CD8-positive, alpha-beta memory T cell (primary cell): Measurements from ENCODE around the gene POU2F1. TPM values are rescaled to one million over a fixed set of nuclear protein-coding genes. Genes with fewer than 3 reads are reported as not detected.

ENCODE experiments used
- CTCF ChIA-PET: fragments of 350-600 bp; sonication (Branson Sonifier 250); formaldehyde crosslinking; loops from one replicate; lab custom pipeline; 2021; ENCODE audit warnings: antibody characterized with exemption; lab: Charles Lee
- POLR2A ChIA-PET: fragments of 350-600 bp; sonication (Branson Sonifier 250); formaldehyde crosslinking; loops from one replicate; lab custom pipeline; 2021; ENCODE audit warnings: antibody characterized with exemption; lab: Charles Lee
- DNase-seq, 5 donors: peaks; one replicate each; pipeline versions ENCODE4 v3.0.0 to v3.0.0-alpha.2; 2020 to 2022; ENCODE audit warnings: mixed read lengths in 1 of 5
- H3K27ac ChIP-seq: one replicate; pipeline ENCODE4 v1.7.0; 2013; ENCODE audit warnings: low read depth, mild to moderate bottlenecking, low read length, moderate library complexity
- H3K27me3 ChIP-seq: 2 replicates; pipeline ENCODE4 v1.7.0; 2013; ENCODE audit warnings: low read length, mild to moderate bottlenecking; ENCODE audit not compliant: insufficient read depth, poor library complexity, severe bottlenecking
- H3K36me3 ChIP-seq: 2 replicates; pipeline ENCODE4 v1.7.0; 2013; ENCODE audit warnings: mild to moderate bottlenecking, low read length, moderate library complexity; ENCODE audit not compliant: insufficient read depth
- H3K4me1 ChIP-seq: 2 replicates; pipeline ENCODE4 v1.7.0; 2013; ENCODE audit warnings: mild to moderate bottlenecking, low read length, moderate library complexity; ENCODE audit not compliant: insufficient read depth
- H3K4me3 ChIP-seq: 2 replicates; pipeline ENCODE4 v1.7.0; 2013; ENCODE audit warnings: mild to moderate bottlenecking, low read length
- H3K9me3 ChIP-seq: 2 replicates; pipeline ENCODE4 v1.7.0; 2013; ENCODE audit warnings: mild to moderate bottlenecking, low read length
- H3K27ac Mint-ChIP-seq, 8 donors: one replicate each; pipeline ENCODE4 v1.8.0; 2020 to 2021; ENCODE audit warnings: mixed read lengths in 8 of 8, mild to moderate bottlenecking in 6 of 8, inconsistent platforms in 3 of 8, moderate library complexity in 3 of 8
- H3K27me3 Mint-ChIP-seq, 2 donors: one replicate each; pipeline ENCODE4 v1.8.0; 2020 to 2021; ENCODE audit warnings: mixed read lengths in 2 of 2, mild to moderate bottlenecking in 1 of 2, moderate library complexity in 1 of 2
- H3K36me3 Mint-ChIP-seq, 3 donors: one replicate each; pipeline ENCODE4 v1.8.0; 2020 to 2021; ENCODE audit warnings: mixed read lengths in 3 of 3, inconsistent platforms in 1 of 3, mild to moderate bottlenecking in 1 of 3
- H3K4me1 Mint-ChIP-seq, 3 donors: one replicate each; pipeline ENCODE4 v1.8.0; 2020 to 2021; ENCODE audit warnings: mixed read lengths in 3 of 3, inconsistent platforms in 1 of 3, mild to moderate bottlenecking in 1 of 3
- H3K4me3 Mint-ChIP-seq, 7 donors: one replicate each; pipeline ENCODE4 v1.8.0; 2020 to 2021; ENCODE audit warnings: mixed read lengths in 7 of 7, mild to moderate bottlenecking in 6 of 7, moderate library complexity in 4 of 7, inconsistent platforms in 2 of 7
- H3K9me3 Mint-ChIP-seq, 5 donors: one replicate each; pipeline ENCODE4 v1.8.0; 2020 to 2022; ENCODE audit warnings: mixed read lengths in 5 of 5, mild to moderate bottlenecking in 3 of 5, moderate library complexity in 2 of 5, inconsistent platforms in 1 of 5
- polyA plus RNA-seq: library from polyadenylated mRNA; unstranded; fragments of 300-500 nt; fragmentation: Illumina TruSeq; gene quantifications from one replicate; pipeline ENCODE4 v1.2.3, GENCODE V29; 2021
- total RNA-seq, 2 experiments: library from RNA; stranded (reverse); gene quantifications; one replicate each; pipeline ENCODE4 v1.2.3, GENCODE V29; 2021

POU2F1 gene
- total and polyA plus RNA-seq, 3 experiments from 2014 or later, result 11.8 to 13.5 (median 12.3) TPM

- Histone ChIP-seq H3K4me1 (no peaks in the 10 kb centered on the region), H3K27me3 (no peaks in the 10 kb centered on the region), H3K27ac (peak overlapping the region; percentile 3), H3K4me3 (no peak overlapping the region), H3K9me3 (no peaks in the 10 kb centered on the region), H3K36me3 (no peaks in the 10 kb centered on the region)
- ChIA-PET CTCF (no interaction called here), POLR2A (no interaction called here)
- Mint-ChIP-seq H3K4me1 (peaks cover 14 to 40% (median 27%) of the 10 kb centered on the region in 3 donors), H3K36me3 (peaks cover 16 to 47% (median 33%) of the 10 kb centered on the region in 3 donors), H3K27ac (peak overlapping the region in 1 of 8 donors; percentile 17), H3K9me3 (peaks cover 9 to 23% (median 14%) of the 10 kb centered on the region in 5 donors), H3K4me3 (no peak overlapping the region), H3K27me3 (no peaks in the 10 kb centered on the region)
- no peak for DNase-seq
These were observed 108.3 kb downstream of the POU2F1 start for GRCh38 chr1:167328816-167329483.

- H3K27me3 Mint-ChIP-seq, result no peaks in the 10 kb centered on the region
- Histone ChIP-seq H3K27me3 (no peaks in the 10 kb centered on the region), H3K9me3 (no peaks in the 10 kb centered on the region), H3K36me3 (no peaks in the 10 kb centered on the region), H3K4me3 (no peak overlapping the region), H3K4me1 (no peaks in the 10 kb centered on the region), H3K27ac (no peak overlapping the region)
- peaks cover 0 to 12% (median 2%) of the 10 kb centered on the region in 5 donors for H3K9me3 Mint-ChIP-seq
- H3K4me1 Mint-ChIP-seq, result peaks cover 14 to 40% (median 27%) of the 10 kb centered on the region in 3 donors
- ChIA-PET POLR2A (no interaction called here), CTCF (no interaction called here)
- H3K36me3 Mint-ChIP-seq, result peaks cover 11 to 34% (median 26%) of the 10 kb centered on the region in 3 donors
- H3K4me3 Mint-ChIP-seq, result no peak overlapping the region
- no peak overlapping the region for H3K27ac Mint-ChIP-seq
- DNase-seq, result no peak
These were observed 110.1 kb downstream of the POU2F1 start for GRCh38 chr1:167330601-167331293.

DNA sequence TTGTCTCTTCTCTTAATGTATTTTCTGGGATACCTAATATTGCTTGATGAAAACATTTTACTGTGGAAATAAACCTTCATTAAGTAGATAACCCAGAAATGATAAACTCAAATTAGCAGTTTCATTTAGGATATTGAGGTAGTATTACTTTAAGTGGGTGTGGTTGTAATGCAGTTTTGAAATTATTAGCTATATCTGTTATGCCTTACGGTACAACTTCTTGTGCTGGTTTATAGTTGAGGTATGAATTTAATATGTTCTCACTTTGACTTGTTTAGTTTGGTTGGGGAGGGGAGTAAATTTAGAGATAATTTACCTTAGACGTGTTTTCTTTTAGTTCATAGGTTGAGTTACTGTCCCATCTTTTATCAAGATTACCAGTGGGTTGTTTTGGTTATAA, 111.0 kb downstream of the POU2F1 start:
- no peak overlapping the region for H3K4me3 ChIP-seq
- CTCF ChIA-PET, result no interaction called here
- no peak for DNase-seq

GRCh38 chr1:167332503-167332902, 111.8 kb downstream of the POU2F1 start:
- H3K4me1 ChIP-seq, result no peaks in the 10 kb centered on the region
- no peaks in the 10 kb centered on the region for H3K9me3 ChIP-seq
- no peaks in the 10 kb centered on the region for H3K36me3 ChIP-seq
- peaks cover 12 to 40% (median 27%) of the 10 kb centered on the region in 3 donors for H3K4me1 Mint-ChIP-seq
- no peak overlapping the region for H3K27ac ChIP-seq
- CTCF ChIA-PET, result no interaction called here
- DNase-seq, result no peak
- no peaks in the 10 kb centered on the region for H3K27me3 Mint-ChIP-seq
- POLR2A ChIA-PET, result no interaction called here
- H3K27me3 ChIP-seq, result no peaks in the 10 kb centered on the region
- H3K4me3 ChIP-seq, result no peak overlapping the region
- peaks cover 2 to 9% (median 3%) of the 10 kb centered on the region in 5 donors for H3K9me3 Mint-ChIP-seq
- peaks cover 13 to 30% (median 26%) of the 10 kb centered on the region in 3 donors for H3K36me3 Mint-ChIP-seq
- no peak overlapping the region for H3K27ac Mint-ChIP-seq
- no peak overlapping the region for H3K4me3 Mint-ChIP-seq

More for the DNA sequence above, 111.0 kb downstream of the POU2F1 start:
- H3K36me3 ChIP-seq, result no peaks in the 10 kb centered on the region
- Mint-ChIP-seq H3K9me3 (peaks cover 0 to 5% (median 0%) of the 10 kb centered on the region in 5 donors), H3K27ac (peak overlapping the region in 1 of 8 donors; percentile 10), H3K4me3 (no peak overlapping the region), H3K36me3 (peaks cover 12 to 33% (median 23%) of the 10 kb centered on the region in 3 donors), H3K27me3 (no peaks in the 10 kb centered on the region), H3K4me1 (peaks cover 13 to 40% (median 27%) of the 10 kb centered on the region in 3 donors)
- no peaks in the 10 kb centered on the region for H3K9me3 ChIP-seq
- no peak overlapping the region for H3K27ac ChIP-seq
- no peaks in the 10 kb centered on the region for H3K4me1 ChIP-seq
- POLR2A ChIA-PET, result no interaction called here
- H3K27me3 ChIP-seq, result no peaks in the 10 kb centered on the region

- Mint-ChIP-seq H3K27ac (peak overlapping the region in 1 of 8 donors; percentile 18), H3K27me3 (no peaks in the 10 kb centered on the region), H3K4me3 (no peak overlapping the region), H3K9me3 (peaks cover 2 to 11% (median 5%) of the 10 kb centered on the region in 5 donors), H3K36me3 (peaks cover 15 to 34% (median 32%) of the 10 kb centered on the region in 3 donors), H3K4me1 (peaks cover 12 to 36% (median 27%) of the 10 kb centered on the region in 3 donors)
- CTCF ChIA-PET, result no interaction called here
- no peaks in the 10 kb centered on the region for H3K4me1 ChIP-seq
- H3K27ac ChIP-seq, result no peak overlapping the region
- no peaks in the 10 kb centered on the region for H3K9me3 ChIP-seq
- no peaks in the 10 kb centered on the region for H3K36me3 ChIP-seq
- DNase-seq, result no peak
- H3K27me3 ChIP-seq, result no peaks in the 10 kb centered on the region
- POLR2A ChIA-PET, result interaction anchor here (0.5 kb wide), 1 partner anchor 359 kb away, joined by 3 read pairs; no protein-coding TSS in a partner anchor
- no peak overlapping the region for H3K4me3 ChIP-seq
These were observed 112.4 kb downstream of the POU2F1 start for GRCh38 chr1:167333124-167333523.

- Mint-ChIP-seq H3K27me3 (no peaks in the 10 kb centered on the region), H3K9me3 (peaks cover 2 to 11% (median 5%) of the 10 kb centered on the region in 5 donors), H3K4me1 (peaks cover 12 to 30% (median 27%) of the 10 kb centered on the region in 3 donors), H3K4me3 (no peak overlapping the region), H3K27ac (peak overlapping the region in 1 of 8 donors; percentile 36), H3K36me3 (peaks cover 18 to 40% (median 34%) of the 10 kb centered on the region in 3 donors)
- no peaks in the 10 kb centered on the region for H3K9me3 ChIP-seq
- H3K36me3 ChIP-seq, result no peaks in the 10 kb centered on the region
- POLR2A ChIA-PET, result interaction anchor here (0.5 kb wide), 1 partner anchor 359 kb away, joined by 3 read pairs; no protein-coding TSS in a partner anchor
- DNase-seq, result no peak
- H3K4me1 ChIP-seq, result no peaks in the 10 kb centered on the region
- CTCF ChIA-PET, result no interaction called here
- no peaks in the 10 kb centered on the region for H3K27me3 ChIP-seq
- H3K27ac ChIP-seq, result no peak overlapping the region
- H3K4me3 ChIP-seq, result no peak overlapping the region
These were observed 113.0 kb downstream of the POU2F1 start for GRCh38 chr1:167333703-167334102.

DNA sequence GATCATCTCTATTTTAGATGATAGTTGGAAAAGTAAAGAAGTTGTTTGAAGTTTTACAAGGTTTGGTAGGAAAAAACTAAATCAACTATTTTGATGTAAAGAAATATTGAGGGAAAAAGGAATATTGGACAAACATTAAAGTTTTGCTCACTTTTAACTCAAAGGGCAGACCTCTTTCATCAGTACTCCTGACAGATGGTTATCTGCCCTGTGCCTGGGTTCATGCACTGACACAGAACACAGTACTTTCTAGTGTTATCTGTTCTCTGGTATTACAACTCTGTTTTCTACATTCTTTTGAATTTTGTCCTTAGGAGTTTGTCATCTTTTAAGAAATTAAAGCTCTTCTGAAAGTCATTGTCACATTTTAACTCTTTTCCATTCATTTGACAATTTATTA, 118.7 kb downstream of the POU2F1 start:
- H3K9me3 ChIP-seq, result no peaks in the 10 kb centered on the region
- H3K36me3 ChIP-seq, result no peaks in the 10 kb centered on the region
- H3K27ac ChIP-seq, result no peak overlapping the region
- ChIA-PET CTCF (interaction anchor here (0.9 kb wide), 1 partner anchor 72 kb away, joined by 4 read pairs; no protein-coding TSS in a partner anchor), POLR2A (no interaction called here)
- no peaks in the 10 kb centered on the region for H3K27me3 ChIP-seq
- Mint-ChIP-seq H3K4me3 (no peak overlapping the region), H3K36me3 (peaks cover 16 to 39% (median 25%) of the 10 kb centered on the region in 3 donors), H3K9me3 (peaks cover 2 to 15% (median 5%) of the 10 kb centered on the region in 5 donors), H3K27ac (no peak overlapping the region), H3K4me1 (peaks cover 4 to 7% (median 5%) of the 10 kb centered on the region in 3 donors), H3K27me3 (no peaks in the 10 kb centered on the region)
- no peaks in the 10 kb centered on the region for H3K4me1 ChIP-seq
- no peak overlapping the region for H3K4me3 ChIP-seq
- DNase-seq, result no peak
